ENCODE data around the gene CYP4B1.

- TF ChIP-seq POLR2AphosphoS5 (IDR thresholded peaks at IDR 0.05; ENCODE audit: insufficient read depth, low read depth, low read length) (no peak), CTCF (IDR thresholded peaks at IDR 0.05; ENCODE audit: extremely low read depth in 1 of 2, insufficient read depth in 1 of 2, low read depth in 1 of 2, low read length in 2 of 2) (no peak), EZH2 (IDR thresholded peaks at IDR 0.05; ENCODE audit: borderline replicate concordance, low read depth, low read length, severe bottlenecking) (no peak)
Observed at GRCh38 chr1:46767649-46768282, 31.1 kb upstream of the CYP4B1 start.
